HL-60 (cell line): ENCODE results near the gene ALDH1L1.

ENCODE experiments used
- DNase-seq, 2 experiments: peaks; one replicate each; pipeline ENCODE4 v3.0.0-alpha.2; 2010 to 2020; ENCODE audit warnings: low read depth in 1 of 2, low spot score in 1 of 2
- H3K27ac ChIP-seq: fragments of 250-450 bp; sonication (Bioruptor Pico); replicated peaks from 2 replicates; pipeline ENCODE4 v1.5.1; 2020; ENCODE audit warnings: mild to moderate bottlenecking, moderate library complexity
- H3K27me3 ChIP-seq: fragments of 250-450 bp; sonication (Bioruptor Pico); 2 replicates; pipeline ENCODE4 v1.5.1; 2021; ENCODE audit warnings: mild to moderate bottlenecking, moderate library complexity; ENCODE audit not compliant: insufficient read depth, poor library complexity, severe bottlenecking
- H3K4me3 ChIP-seq: replicated peaks from 2 replicates; pipeline ENCODE4 v1.5.1; 2011; ENCODE audit warnings: mild to moderate bottlenecking, control low read depth, low read length; ENCODE audit not compliant: insufficient read depth
- CTCF ChIP-seq: IDR thresholded peaks from one replicate; pipeline ENCODE4 v1.5.1; 2011; ENCODE audit warnings: low read length, control low read depth, inconsistent platforms; ENCODE audit not compliant: insufficient read depth
- GABPA ChIP-seq: IDR thresholded peaks from 2 replicates; pipeline ENCODE4 v1.6.1; 2012; ENCODE audit warnings: low read depth
- POLR2AphosphoS5 ChIP-seq: IDR thresholded peaks from 2 replicates; pipeline ENCODE4 v1.6.1; 2012; ENCODE audit warnings: low read depth
- REST ChIP-seq: IDR thresholded peaks from 2 replicates; pipeline ENCODE4 v1.6.1; 2012; ENCODE audit warnings: low read depth; ENCODE audit not compliant: insufficient replicate concordance
- SPI1 ChIP-seq: IDR thresholded peaks from 2 replicates; pipeline ENCODE4 v1.6.1; 2012; ENCODE audit warnings: low read depth, mild to moderate bottlenecking, borderline replicate concordance

ALDH1L1 gene

GRCh38 chr3:126184465-126185000 is 4.1 kb upstream of the ALDH1L1 start:
- TF ChIP-seq GABPA (no peak), CTCF (no peak), POLR2AphosphoS5 (no peak), REST (no peak)
- Histone ChIP-seq H3K4me3 (no peak overlapping the region), H3K27ac (no peak overlapping the region), H3K27me3 (peaks cover 25% of the 10 kb centered on the region)
- no peak for DNase-seq

- TF ChIP-seq GABPA (no peak), SPI1 (no peak), REST (no peak), CTCF (no peak)
- DNase-seq, result no peak
- Histone ChIP-seq H3K27me3 (peaks cover 30% of the 10 kb centered on the region), H3K27ac (no peak overlapping the region), H3K4me3 (no peak overlapping the region)
These were observed 976 bp upstream of the ALDH1L1 start for GRCh38 chr3:126181398-126181725.

GRCh38 chr3:126179825-126180476 is 435 bp downstream of the ALDH1L1 start:
- H3K27ac ChIP-seq, result no peak overlapping the region
- no peak overlapping the region for H3K4me3 ChIP-seq
- no peak for TF ChIP-seq GABPA
- no peak for TF ChIP-seq CTCF
- TF ChIP-seq REST, result no peak
- no peak for TF ChIP-seq SPI1
- no peak for TF ChIP-seq POLR2AphosphoS5
- no peak for DNase-seq
- H3K27me3 ChIP-seq, result peaks cover 30% of the 10 kb centered on the region
